ENCODE results near the gene LHFPL2.

Gene LHFPL2

GRCh38 chr5:78543916-78544315 lies 104.7 kb downstream of the LHFPL2 start:
- H3K36me3 ChIP-seq, result no peaks in the 10 kb centered on the region
- no peak overlapping the region for H3K27ac ChIP-seq
- no peak for TF ChIP-seq CTCF (IDR thresholded peaks at IDR 0.05)
- H3K4me1 ChIP-seq (ENCODE audit: control insufficient read depth in 1 of 2, insufficient read depth in 1 of 2, low read depth in 1 of 2, low read length in 1 of 2), result peaks cover 21 to 24% of the 10 kb centered on the region in 2 experiments
- no peaks in the 10 kb centered on the region for H3K27me3 ChIP-seq
- no peak overlapping the region for H3K4me3 ChIP-seq (ENCODE audit: low read depth in 1 of 2, low read length in 1 of 2)
- H3K9me3 ChIP-seq, result no peaks in the 10 kb centered on the region

GRCh38 chr5:78543292-78543691 lies 105.3 kb downstream of the LHFPL2 start:
- Histone ChIP-seq H3K9me3 (no peaks in the 10 kb centered on the region), H3K4me3 (ENCODE audit: low read depth in 1 of 2, low read length in 1 of 2) (no peak overlapping the region), H3K4me1 (ENCODE audit: control insufficient read depth in 1 of 2, insufficient read depth in 1 of 2, low read depth in 1 of 2, low read length in 1 of 2) (peaks cover 15 to 18% of the 10 kb centered on the region in 2 experiments), H3K36me3 (no peaks in the 10 kb centered on the region), H3K27ac (no peak overlapping the region), H3K27me3 (no peaks in the 10 kb centered on the region)
- no peak for TF ChIP-seq CTCF (IDR thresholded peaks at IDR 0.05)

- TF ChIP-seq CTCF (IDR thresholded peaks at IDR 0.05), result no peak
- no peak overlapping the region for H3K27ac ChIP-seq
- no peaks in the 10 kb centered on the region for H3K36me3 ChIP-seq
- no peaks in the 10 kb centered on the region for H3K9me3 ChIP-seq
- H3K4me3 ChIP-seq (ENCODE audit: low read depth in 1 of 2, low read length in 1 of 2), result no peak overlapping the region
- H3K4me1 ChIP-seq (ENCODE audit: control insufficient read depth in 1 of 2, insufficient read depth in 1 of 2, low read depth in 1 of 2, low read length in 1 of 2), result peaks cover 9 to 14% of the 10 kb centered on the region in 2 experiments
- H3K27me3 ChIP-seq, result no peaks in the 10 kb centered on the region
Observed at GRCh38 chr5:78542321-78542840, 106.2 kb downstream of the LHFPL2 start.

GRCh38 chr5:78541086-78541654 lies 107.4 kb downstream of the LHFPL2 start:
- TF ChIP-seq CTCF (IDR thresholded peaks at IDR 0.05), result no peak

GRCh38 chr5:78540335-78541085 lies 108.1 kb downstream of the LHFPL2 start:
- H3K4me1 ChIP-seq (ENCODE audit: control insufficient read depth in 1 of 2, insufficient read depth in 1 of 2, low read depth in 1 of 2, low read length in 1 of 2), result peaks cover 9 to 14% of the 10 kb centered on the region in 2 experiments
- peak overlapping the region; percentile 38 for H3K27ac ChIP-seq
- no peak for TF ChIP-seq CTCF (IDR thresholded peaks at IDR 0.05)

More at GRCh38 chr5:78541086-78541654, 107.4 kb downstream of the LHFPL2 start:
- H3K27me3 ChIP-seq, result no peaks in the 10 kb centered on the region
- no peak overlapping the region for H3K4me3 ChIP-seq (ENCODE audit: low read depth in 1 of 2, low read length in 1 of 2)
- H3K4me1 ChIP-seq (ENCODE audit: control insufficient read depth in 1 of 2, insufficient read depth in 1 of 2, low read depth in 1 of 2, low read length in 1 of 2), result peaks cover 9 to 14% of the 10 kb centered on the region in 2 experiments
- no peaks in the 10 kb centered on the region for H3K9me3 ChIP-seq
- no peaks in the 10 kb centered on the region for H3K36me3 ChIP-seq
- no peak overlapping the region for H3K27ac ChIP-seq

More at GRCh38 chr5:78540335-78541085, 108.1 kb downstream of the LHFPL2 start:
- Histone ChIP-seq H3K27me3 (no peaks in the 10 kb centered on the region), H3K4me3 (ENCODE audit: low read depth in 1 of 2, low read length in 1 of 2) (no peak overlapping the region), H3K36me3 (no peaks in the 10 kb centered on the region), H3K9me3 (no peaks in the 10 kb centered on the region)
